Tibial nerve (tissue), 3 donors: ENCODE results near the gene ELANE.

Experiments
- CTCF ChIP-seq, 5 experiments: fragments of 200-600 bp in 3 of 5; fragments of 450-650 bp in 2 of 5; sonication (generic) in 3 of 5; IDR thresholded peaks; one replicate each; pipeline ENCODE4 v1.5.1; 2016 to 2019; ENCODE audit warnings: antibody characterized with exemption in 5 of 5, mild to moderate bottlenecking in 3 of 5, moderate library complexity in 2 of 5
- POLR2A ChIP-seq, 2 donors: fragments of 450-650 bp; IDR thresholded peaks; one replicate each; pipeline ENCODE4 v1.6.1; 2017; ENCODE audit warnings: antibody characterized with exemption in 2 of 2, mild to moderate bottlenecking in 2 of 2, moderate library complexity in 2 of 2

DNA sequence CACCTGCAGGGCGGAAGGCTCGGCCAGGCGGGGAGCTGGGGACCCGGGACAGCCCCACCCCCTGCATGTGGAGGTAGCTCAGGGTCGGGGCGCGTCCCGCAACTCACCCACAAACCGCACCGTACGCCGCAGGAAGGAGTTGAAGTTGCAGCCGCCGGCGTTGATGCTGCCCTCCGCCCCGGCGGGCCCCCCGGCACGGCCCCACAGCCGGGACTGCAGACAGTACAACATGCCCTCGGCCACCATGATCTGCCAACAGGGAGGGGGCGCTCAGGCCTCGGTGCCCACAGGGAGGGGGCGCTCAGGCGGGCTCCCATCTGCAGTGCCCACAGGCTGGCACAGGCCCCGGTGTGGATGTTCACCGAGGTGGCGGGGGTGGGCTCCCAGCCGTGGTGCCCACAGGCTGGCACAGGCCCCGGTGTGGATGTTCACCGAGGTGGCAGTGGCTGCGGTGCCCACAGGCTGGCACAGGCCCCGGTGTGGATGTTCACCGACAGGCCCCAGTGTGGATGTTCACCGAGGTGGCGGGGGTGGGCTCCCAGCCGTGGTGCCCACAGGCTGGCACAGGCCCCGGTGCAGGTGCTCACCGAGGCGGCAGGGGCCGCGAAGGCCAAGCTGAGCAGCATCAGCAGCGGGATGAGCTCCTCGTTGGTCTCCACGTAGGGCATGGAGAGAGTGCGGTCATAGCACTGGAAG, 36.9 kb upstream of the ELANE start:
- no peak for TF ChIP-seq POLR2A (IDR thresholded peaks at IDR 0.05)
- no peak for TF ChIP-seq CTCF (IDR thresholded peaks at IDR 0.05)
